GM19328 (cell line): Measurements from ENCODE around the gene FAM83C.

Experiments used
- ATAC-seq: cut with Tn5 transposase; IDR thresholded peaks from one replicate; pipeline ENCODE4 v1.9.1; 2021; ENCODE audit warnings: mild to moderate bottlenecking, moderate library complexity; ENCODE audit not compliant: unreplicated experiment

The FAM83C gene

DNA sequence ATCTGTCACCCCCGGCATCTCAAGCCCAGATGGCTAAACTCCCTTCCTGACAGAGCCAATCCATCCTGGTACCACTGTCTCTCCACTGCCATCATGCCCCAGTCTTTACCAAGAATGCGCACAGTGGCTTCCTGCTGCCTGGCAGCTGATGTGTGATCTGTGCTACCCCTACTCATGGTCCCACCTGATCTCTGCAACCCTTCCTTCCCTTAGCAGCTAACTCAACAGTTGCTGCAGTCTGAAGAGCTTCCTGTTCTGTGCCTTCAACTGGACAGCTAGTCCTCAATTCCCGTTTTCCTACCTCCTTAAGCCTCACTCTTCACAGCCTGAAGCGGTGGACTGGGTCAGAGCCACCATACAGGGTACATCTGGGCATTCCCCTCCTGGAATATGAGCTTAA, 7.6 kb upstream of the FAM83C start:
- ATAC-seq: no peak

DNA sequence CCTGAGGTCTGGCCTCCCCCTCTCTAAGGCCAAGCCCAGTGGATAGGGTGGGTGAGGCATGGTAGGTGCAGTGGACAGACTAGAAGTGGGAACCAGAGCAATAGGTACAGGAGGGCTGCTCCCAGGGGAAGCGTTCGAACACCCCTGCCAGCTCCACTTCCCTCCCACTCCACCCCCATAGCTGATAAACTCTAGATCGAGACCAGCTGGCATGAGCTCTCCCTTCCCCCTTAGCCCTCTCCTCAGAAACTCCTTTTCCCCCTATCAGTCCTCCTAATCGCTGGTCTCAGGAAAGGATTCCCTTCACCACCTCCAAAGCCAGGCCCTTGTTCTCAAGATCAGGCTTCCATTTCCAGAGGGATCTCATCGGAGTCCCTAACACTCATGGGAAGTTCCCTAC, 6.0 kb upstream of the FAM83C start:
- no peak for ATAC-seq

DNA sequence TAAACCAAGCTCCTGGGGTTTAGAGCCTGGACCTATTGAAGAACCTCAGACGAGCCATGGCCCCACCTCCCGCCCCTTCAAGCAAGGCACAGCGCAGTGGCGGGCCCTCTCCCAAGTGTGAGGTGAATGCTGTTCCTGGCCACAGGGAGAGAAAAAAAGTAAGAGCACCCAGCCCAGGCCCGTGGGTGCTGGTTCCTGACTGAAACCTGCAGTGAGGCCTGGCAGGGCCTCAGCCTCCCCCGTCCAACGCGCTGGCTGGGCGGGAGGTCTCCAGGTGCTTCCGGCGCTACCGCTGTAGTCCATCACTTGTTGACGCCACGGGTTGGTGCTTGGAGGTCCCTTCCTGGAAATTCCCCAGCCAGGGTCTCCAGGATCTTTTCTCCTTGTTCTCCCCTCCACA, 5.5 kb upstream of the FAM83C start:
- ATAC-seq: no peak

DNA sequence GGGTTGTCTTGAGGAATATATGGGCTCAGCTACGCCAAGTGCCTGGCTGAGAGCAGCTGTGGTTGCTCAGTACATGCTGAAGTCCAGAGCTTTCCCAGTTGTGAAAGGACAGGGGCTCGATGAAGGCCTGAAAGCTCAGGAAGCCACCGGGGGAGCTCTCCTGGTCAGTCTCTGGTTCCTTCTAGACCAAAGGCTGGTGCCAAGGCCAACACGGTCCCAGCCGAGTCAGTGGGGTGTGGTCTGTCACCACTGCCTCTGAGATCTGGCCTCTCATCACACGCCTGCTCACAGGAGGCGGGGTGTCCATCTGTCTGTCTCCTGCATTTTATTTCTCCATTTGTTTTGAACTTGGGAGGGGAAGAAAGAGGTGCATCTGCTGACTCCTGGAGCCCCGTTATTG, 4.9 kb upstream of the FAM83C start:
- ATAC-seq: no peak

DNA sequence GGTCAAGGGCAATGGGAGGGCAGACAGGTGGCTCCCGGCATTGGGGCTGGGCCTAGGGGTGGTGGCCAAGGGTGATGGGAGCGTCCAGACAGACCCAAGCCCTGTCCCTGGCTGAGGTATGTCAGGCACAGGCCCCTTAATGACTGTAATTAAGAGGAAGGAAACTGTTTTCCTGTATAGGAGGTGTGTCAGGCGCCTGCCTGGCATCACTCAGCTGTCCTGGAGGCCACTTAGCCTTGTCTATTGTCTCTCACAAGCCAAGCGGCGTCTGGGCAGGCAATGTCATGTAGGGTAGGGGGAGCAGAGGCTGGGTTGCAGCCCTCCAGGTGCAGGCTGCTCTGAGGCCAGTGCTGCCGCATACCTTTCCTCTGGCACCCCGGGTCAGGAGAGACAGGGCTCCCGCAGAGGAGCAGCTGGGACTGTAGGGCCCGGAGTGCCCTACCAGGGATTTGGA, 3.9 kb upstream of the FAM83C start:
- no peak for ATAC-seq

DNA sequence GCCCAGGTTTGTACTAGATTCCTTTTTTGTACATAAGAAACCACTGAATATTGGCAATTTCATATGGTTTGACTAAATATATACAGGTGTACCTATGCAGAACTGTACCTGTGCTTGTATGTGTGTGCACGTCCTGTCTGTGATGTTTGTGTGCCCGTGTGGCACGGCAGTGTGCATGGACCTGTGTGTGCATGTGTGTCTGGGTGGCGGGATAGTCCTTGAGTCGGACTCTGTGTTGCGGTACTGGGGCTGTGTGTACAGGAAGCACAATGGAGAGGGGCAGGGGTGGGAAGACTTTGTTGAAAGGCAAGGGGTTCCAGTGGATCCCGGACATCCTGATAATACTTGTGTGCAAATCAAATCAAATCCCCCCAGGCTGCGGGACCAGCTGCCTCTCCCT, 3.4 kb upstream of the FAM83C start:
- ATAC-seq: no peak

DNA sequence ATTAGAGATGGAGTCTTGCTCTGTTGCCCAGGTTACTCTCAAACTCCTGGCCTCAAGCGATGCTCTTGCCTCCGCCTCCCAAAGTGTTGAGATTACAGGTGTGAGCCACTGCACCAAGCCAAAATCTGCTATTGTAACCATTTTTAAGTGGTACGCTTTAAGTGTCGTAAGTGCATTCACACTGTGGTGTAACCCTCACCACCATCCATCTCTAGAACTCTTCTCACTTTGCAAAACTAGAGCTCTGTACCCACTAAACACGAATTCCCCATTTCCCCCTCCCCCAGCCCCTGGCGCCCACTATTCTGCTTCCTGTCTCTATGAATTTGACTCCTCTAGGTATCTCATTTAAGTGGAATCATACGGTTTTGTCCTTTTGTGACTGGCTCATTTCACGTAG, 2.8 kb upstream of the FAM83C start:
- no peak for ATAC-seq

DNA sequence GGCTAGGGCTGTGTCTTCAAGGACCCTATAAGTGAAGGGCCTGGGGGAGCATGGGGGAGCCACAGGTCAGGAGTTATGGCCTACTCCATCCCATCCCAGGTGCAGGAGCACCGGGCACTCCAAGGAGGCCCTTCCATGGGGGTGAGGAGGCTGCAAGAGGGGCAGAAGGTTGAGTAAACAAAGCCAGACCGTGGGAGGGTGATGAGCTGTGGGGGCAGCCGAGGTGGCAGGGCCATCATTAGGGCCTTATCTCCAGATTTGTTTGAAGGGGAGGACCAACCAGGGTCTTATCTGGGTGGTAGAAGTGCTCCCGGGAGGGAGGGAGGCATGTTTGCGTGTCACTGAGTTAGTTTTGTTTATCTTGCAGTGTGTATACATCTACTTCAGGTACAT, 2.1 kb upstream of the FAM83C start:
- ATAC-seq: no peak

DNA sequence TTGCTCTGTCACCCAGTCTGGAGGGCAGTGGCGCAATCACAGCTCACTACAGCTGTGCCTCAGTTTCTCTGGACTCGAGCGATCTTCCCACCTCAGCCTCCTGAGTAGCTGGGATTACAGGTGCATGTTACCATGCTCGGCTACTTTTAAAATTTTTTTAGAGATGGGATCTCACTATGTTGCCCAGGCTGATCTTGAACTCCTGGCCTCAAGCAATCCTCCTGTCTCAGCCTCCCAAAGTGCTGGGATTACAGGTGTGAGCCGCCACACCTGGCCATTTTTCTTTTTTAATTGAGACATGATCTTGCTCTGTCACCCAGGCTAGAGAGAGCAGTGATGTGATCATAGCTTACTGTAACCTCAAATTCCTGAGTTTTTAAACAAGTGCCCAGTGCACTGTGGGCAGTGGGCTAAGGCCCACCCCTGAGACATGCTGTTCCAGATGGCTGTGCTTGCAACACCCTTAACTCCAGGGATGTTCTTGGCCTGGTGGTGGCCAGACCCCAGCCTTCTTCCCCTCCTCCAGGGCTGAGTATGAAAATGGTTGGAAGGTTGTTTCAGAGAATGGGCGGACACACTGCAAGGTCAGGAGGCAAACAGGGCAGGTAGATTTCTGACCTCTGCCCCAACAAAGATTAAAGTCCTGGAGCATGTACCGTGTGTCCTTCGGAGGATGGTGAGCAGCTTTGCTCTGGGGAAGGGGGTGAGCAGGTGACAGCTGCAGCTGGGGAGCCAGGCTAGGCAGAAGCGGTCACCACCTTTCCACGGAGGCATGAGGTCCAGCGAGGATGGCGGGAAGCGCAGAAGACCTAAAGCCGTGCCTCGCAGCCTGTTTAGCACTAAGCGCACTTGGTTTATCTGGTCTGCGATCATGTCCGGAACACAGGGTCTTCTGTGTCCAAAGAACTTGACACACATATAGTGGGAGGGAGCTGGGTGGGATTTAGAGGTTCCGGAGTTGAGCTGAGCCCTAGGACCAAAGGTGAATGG, 1.4 kb upstream of the FAM83C start:
- ATAC-seq: no peak

DNA sequence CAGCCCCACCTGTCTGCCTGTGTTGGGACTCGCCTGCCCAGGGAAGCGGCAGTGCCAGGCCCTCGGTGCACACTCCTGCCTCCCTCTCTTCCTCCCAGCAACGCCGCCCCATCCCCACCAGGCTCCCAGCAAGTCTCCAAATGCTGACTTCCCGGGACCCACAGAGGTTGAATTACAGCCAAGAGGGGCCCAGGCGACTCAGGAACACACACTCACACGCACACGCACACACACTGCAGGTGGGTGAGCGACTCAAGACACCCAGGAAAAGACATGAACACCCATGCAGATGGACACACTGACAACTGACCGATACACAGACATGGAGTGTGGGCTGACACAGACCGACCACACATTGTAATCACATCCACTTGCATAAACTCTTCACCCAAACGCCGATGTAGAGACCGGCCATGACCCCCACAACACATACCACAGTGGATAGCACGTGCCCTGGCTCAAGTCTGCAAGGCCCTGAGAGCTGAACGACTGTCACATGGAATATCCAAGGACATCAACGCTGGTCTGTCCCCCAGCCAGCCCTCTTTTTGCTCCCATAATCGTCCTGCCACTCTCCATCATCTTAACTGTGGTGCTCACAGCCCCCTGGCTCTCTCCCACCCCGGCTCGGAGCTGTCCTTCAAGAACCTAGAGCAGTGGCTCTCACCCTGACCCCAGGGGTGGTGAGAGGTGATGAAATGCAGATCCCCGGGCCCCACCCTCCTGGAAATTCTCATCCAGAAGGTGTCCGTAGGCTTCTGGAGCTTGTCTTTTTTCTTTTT, 470 bp upstream of the FAM83C start:
- no peak for ATAC-seq

DNA sequence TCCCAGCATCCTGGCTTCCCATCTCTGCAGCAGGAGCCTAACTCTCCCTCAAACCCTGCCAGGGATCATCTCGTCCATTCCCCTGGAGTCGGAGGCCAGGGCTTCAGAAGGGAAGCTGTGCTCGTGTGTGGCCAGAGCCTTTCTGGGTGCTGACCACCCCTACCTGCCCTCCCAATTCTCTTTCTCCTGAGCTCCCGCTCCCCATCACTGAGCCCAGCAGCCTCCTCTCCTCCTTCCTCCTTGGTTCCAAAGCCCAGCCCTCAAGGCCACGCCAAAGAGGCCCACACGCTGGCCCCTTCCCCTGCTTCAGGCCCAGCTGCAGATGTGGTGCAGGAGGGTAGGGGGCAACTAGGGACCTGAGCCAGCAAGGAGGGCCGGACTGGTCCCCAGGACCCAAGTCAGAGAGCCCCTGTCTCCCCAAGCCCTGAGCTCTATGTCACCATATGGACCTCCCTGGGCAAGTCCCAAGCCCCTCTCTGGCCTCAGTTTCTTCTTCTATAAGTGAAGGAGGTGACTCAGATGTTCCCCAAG, 1.3 kb downstream of the FAM83C start:
- ATAC-seq: no peak

DNA sequence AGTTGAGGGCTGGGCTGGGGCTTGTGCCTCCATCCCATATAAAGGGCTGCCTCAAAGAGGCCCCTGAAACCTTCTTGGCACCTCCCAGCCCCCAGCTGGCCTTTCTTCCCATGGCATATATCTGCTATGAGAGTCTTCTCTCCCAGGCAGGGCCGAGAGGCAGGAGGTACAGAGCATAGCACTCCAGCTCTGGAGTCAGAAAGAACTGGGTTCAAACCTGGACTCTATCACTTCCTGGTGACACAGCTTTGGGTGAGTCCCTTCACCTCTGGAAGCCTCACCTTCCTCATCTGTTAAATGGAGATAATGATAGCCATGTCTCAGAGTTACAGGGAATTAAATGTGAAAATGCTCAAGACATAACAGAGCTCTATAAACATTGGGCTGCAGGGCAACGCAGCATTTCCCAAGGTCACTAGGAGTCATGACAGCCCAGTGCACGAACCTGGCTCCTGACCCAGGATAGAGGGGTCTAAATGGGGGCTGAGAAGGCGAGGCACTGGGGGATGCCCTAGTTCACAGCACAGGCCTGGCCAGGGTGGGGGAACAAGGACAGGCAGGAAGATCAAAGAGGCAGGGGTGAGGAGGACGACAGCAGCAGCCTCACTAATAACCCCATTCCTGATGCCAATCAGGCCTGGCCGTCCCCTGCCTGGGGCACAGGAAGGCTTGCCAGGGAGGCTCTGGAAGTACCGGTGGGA, 1.9 kb downstream of the FAM83C start:
- ATAC-seq: no peak

DNA sequence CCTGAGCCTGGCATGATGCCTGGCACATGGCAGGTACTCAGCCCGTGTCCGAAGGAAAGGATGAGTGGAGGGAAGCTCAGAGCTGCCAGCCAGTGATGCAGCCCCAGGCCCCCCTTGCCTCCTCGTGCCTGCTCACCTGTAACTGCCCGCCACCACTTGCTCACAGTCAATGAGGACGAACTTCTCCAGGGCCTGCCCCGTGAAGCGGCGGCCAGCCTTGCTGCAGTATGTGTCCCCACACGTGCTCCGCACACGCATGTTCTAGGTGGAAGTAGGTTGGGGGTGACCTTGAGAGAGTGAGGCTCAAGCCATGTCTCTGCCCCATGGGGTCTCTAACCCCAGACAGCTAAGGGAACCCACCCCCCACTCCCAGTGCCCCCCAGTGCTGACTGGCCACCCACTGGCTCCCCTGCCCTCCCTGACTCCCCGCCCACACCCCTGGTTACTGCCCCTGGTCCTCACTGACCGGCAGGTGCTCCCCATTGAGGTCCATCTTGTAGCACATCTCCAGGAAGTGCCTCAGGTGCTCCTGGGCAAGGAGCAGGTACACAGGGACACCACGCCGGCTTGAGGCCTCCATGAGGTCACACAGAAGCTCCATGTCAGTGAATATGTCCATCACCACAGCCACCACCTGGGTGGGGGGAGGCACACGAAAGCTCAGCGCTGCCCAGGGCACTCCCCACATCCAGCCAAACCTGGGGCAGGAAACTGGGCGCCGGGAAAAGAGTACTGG, 3.7 kb downstream of the FAM83C start:
- no peak for ATAC-seq

DNA sequence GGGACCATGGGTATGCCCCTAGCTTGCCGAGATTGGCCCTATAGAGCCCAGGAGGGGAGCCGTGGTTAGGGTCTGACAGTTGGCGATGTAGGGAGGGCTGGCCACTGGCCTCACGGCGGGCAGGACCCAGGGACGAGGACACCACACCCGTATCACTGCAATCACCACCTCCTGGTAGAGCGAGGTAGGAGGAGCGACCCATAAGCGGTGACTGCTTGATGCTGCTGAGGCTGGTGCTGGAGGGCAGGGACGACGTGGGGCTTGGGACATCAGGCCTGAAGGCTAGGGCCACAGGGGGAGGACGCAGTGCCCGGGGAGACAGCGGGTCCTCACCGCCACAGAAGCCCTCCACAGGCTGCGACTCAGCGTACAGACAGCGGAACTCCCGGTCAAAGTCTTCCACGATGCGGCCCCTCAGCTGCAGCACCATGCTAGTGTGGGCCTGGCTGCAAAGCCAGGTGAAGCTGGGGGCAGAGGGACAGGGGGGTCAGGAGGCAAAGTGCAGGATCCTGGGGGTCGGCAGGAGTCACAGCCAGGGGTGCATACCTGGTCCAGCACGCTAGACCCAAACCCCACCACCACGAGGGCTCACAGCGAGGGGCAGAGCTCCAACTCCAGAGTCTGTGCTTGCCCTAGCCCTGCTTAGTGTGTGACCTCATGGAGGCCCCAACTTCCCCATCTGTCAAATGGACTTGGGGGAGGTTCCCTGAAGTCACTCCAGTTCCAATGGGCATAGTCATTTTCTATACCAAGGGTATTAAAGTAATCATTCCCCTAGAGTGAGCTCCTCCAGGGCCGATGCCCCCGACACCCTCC, 4.5 kb downstream of the FAM83C start:
- ATAC-seq: no peak

DNA sequence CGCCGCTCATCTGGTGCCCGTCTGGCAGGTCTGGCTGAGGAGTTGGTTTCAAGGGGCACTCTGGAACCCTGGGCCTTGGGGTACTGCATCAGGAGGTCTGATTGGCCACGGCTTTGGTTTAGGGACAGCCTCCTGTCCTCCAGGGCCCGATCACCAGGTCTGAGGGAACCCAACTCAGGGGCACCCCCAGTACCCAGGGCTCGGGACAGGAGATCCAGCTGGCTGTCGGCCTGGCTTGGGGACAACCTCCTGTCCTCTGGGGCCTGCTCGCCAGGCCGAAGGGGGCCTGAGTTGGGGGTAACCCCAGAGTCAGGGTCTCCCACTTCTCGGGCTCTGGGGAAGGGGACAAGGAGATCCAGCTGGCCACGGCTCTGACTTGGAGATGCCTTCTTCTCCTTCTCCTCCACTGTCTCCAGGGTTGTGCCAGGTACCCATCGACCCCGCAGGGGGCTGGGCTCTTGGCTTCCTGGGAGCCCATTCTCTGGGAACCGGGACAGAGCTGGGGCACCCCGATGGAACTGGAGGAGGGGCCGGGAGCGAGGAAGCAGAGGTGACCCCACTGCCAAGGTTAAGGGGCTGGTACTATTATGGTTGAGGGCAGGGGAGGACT, 5.2 kb downstream of the FAM83C start:
- no peak for ATAC-seq

DNA sequence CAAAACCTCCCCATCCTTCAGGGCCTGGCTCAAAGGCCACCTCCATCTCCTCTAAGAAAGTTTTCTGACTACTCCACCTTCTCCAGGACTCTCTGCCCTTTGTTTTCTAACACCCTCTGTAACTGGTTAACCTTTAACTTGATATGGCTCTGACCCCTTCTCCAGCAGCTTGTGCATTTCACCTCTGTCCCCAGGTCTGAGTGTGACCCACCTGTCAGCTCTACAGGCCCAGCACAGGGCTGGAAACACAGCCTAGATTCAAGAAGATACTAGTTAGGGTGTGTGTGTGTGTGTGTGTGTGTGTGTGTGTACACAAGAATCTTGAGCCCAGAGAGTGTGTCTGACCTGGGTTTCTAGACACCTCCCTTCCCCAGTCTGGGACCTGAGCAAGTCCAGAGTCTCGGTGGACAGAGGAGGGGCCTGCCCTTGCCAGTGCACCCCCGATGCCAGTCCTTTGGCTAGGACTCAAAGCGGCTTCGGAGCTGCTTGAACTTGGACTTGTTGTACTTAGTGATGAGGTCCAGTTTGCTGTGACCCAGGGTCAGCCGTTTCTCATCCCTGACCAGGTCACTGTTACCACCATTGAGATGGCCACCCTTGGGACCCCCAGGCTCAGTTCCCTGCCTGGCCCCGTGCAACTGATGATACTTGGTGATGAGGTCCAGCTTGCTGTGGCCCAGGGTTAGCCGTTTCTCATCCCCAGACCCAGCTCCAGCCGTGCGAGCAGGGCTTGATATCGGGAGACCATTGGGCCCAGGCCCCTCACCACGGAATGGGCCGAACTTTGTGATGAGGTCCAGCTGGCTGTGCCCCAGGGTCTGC, 5.9 kb downstream of the FAM83C start:
- no peak for ATAC-seq

DNA sequence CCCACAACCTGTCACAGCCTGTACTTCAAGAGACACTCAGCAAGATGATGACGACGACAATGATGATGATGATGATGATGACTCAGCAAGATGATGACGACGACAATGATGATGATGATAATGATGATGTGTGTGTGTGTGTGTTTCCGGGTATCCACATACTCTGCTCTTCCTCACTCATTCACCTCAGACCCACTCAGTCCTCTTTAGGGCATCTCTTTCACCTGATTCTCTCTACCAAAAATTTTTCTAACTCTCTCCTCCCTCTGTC, 6.5 kb downstream of the FAM83C start:
- ATAC-seq: no peak

DNA sequence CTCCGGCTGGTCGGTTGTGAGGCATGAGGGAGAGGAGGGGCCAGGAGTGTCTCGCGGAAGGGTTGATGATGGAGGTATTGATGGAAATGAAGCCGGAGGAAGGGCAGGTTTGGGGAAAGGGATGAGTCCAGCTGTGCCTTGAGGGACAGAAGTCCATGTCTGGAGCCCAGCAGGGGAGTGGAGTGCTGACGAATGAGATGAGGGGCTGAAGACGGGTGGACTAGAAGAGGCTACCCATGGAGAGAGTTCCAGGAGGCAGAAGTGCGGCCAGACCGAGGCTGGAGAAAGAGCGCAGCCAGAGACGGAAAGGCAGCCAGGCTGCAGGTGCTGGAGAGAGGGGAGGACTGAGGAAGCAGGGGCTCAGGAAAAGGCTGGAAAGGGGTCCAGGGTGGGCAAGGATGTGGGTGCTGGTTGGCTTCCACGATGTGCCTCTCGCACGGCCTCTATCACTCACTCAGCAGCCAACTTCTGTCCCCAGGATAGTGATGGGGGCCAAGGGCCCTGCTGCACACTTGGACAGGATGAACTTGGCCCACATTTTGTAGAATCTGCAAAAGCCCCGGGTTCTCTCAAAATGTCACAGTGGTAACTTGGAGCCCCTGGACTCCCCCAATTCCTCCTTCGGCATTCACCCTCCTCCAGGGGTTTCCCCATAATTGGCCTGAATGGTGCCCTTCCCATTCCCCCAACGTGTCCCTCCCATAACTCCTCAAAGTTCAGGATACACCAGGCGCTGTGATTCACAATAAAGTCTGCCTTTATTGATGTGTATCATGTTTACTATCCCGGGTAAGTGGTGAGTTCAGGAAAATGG, 7.0 kb downstream of the FAM83C start:
- no peak for ATAC-seq
